IMR-90 (cell line): ENCODE data around the gene HBD. TPM values are rescaled to one million over a fixed set of nuclear protein-coding genes. Genes with fewer than 3 reads are reported as not detected.

Experiments
- ATAC-seq: fragments of 200-7000 bp; cut with Tn5 transposase; 2 replicates; pipeline ENCODE4 v1.9.1; 2020; ENCODE audit warnings: low read depth, mild to moderate bottlenecking, moderate library complexity
- BruUV-seq: library from RNA; stranded (reverse); fragments of 400-500 nt; replicated peaks from 2 replicates; lab custom pipeline; 2021; lab: Mats Ljungman, UMichigan
- CTCF ChIA-PET: fragments of 300-600 bp; formaldehyde crosslinking; extraction: SDS; loops from one replicate; lab custom pipeline; 2021; ENCODE audit warnings: antibody characterized with exemption; lab: Yijun Ruan, JAX
- POLR2A ChIA-PET: fragments of 300-600 bp; sonication (Branson Sonifier 250); formaldehyde crosslinking; loops from one replicate; lab custom pipeline; 2022; ENCODE audit warnings: antibody characterized with exemption; ENCODE audit not compliant: unreplicated experiment; lab: Charles Lee
- DNase-seq: peaks from one replicate; pipeline ENCODE4 v3.0.0; 2013
- H2AFZ ChIP-seq: replicated peaks from 2 replicates; pipeline ENCODE3; 2013; ENCODE audit warnings: low read length, mild to moderate bottlenecking; ENCODE audit not compliant: poor library complexity
- H2AK5ac ChIP-seq: 2 replicates; pipeline ENCODE4 v1.6.1; 2013; ENCODE audit warnings: low read depth, low read length, inconsistent platforms
- H2AK9ac ChIP-seq: replicated peaks from 2 replicates; pipeline ENCODE3; 2013; ENCODE audit warnings: mild to moderate bottlenecking, low read depth, low read length, moderate library complexity; ENCODE audit not compliant: poor library complexity
- H2BK120ac ChIP-seq: 2 replicates; pipeline ENCODE4 v1.6.1; 2013; ENCODE audit warnings: low read depth, low read length, inconsistent platforms
- H2BK15ac ChIP-seq: 3 replicates; pipeline ENCODE4 v1.6.1; 2013; ENCODE audit warnings: low read depth, low read length, inconsistent platforms
- H2BK20ac ChIP-seq: 2 replicates; pipeline ENCODE4 v1.6.1; 2013; ENCODE audit warnings: low read depth, mild to moderate bottlenecking, inconsistent platforms, low read length, moderate library complexity
- H2BK5ac ChIP-seq: 2 replicates; pipeline ENCODE4 v1.6.1; 2013; ENCODE audit warnings: mild to moderate bottlenecking, low read depth, low read length, inconsistent platforms; ENCODE audit not compliant: poor library complexity, severe bottlenecking
- H3K14ac ChIP-seq: replicated peaks from 2 replicates; pipeline ENCODE4 v1.6.1; 2013; ENCODE audit warnings: low read depth, low read length, inconsistent platforms
- H3K18ac ChIP-seq: 2 replicates; pipeline ENCODE4 v1.6.1; 2013; ENCODE audit warnings: low read depth, low read length, control low read depth
- H3K23ac ChIP-seq: 2 replicates; pipeline ENCODE4 v1.6.1; 2013; ENCODE audit warnings: low read depth, low read length, inconsistent platforms
- H3K27ac ChIP-seq: 2 replicates; pipeline ENCODE4 v1.5.1; 2013; ENCODE audit warnings: mild to moderate bottlenecking, control low read depth, low read length; ENCODE audit not compliant: insufficient read depth
- H3K27me3 ChIP-seq: 2 replicates; pipeline ENCODE4 v1.6.1; 2013; ENCODE audit warnings: low read length; ENCODE audit not compliant: control insufficient read depth, insufficient read depth
- H3K36me3 ChIP-seq: 2 replicates; pipeline ENCODE4 v1.6.1; 2013; ENCODE audit warnings: low read length, mixed read lengths; ENCODE audit not compliant: control insufficient read depth, insufficient read depth
- H3K4ac ChIP-seq: 2 replicates; pipeline ENCODE4 v1.6.1; 2013; ENCODE audit warnings: low read depth, low read length, inconsistent platforms
- H3K4me1 ChIP-seq: 2 replicates; pipeline ENCODE4 v1.6.1; 2013; ENCODE audit warnings: low read length, mixed read lengths; ENCODE audit not compliant: control insufficient read depth, insufficient read depth
- H3K4me2 ChIP-seq: 2 replicates; pipeline ENCODE4 v1.6.1; 2013; ENCODE audit warnings: low read depth, mild to moderate bottlenecking, control low read depth, low read length, moderate library complexity
- H3K4me3 ChIP-seq: 2 replicates; pipeline ENCODE4 v1.5.1; 2013; ENCODE audit warnings: low read depth, mild to moderate bottlenecking, control low read depth, low read length, moderate library complexity; ENCODE audit not compliant: insufficient read depth
- H3K56ac ChIP-seq: 2 replicates; pipeline ENCODE4 v1.6.1; 2013; ENCODE audit warnings: low read length, inconsistent platforms; ENCODE audit not compliant: insufficient read depth; ENCODE audit errors: extremely low read depth
- H3K79me1 ChIP-seq, 2 experiments: 2 replicates each; pipeline ENCODE4 v1.6.1; 2013; ENCODE audit warnings: low read length in 2 of 2, inconsistent platforms in 1 of 2, low read depth in 1 of 2
- H3K9ac ChIP-seq: 2 replicates; pipeline ENCODE4 v1.6.1; 2013; ENCODE audit warnings: low read depth, low read length, control low read depth
- H3K9me1 ChIP-seq: 2 replicates; pipeline ENCODE4 v1.6.1; 2013; ENCODE audit warnings: low read length, inconsistent platforms; ENCODE audit not compliant: insufficient read depth
- H3K9me3 ChIP-seq: 2 replicates; pipeline ENCODE4 v1.6.1; 2013; ENCODE audit warnings: low read length; ENCODE audit not compliant: control insufficient read depth, insufficient read depth
- H4K20me1 ChIP-seq: 2 replicates; pipeline ENCODE4 v1.6.1; 2013; ENCODE audit warnings: low read length, inconsistent platforms; ENCODE audit not compliant: insufficient read depth
- H4K5ac ChIP-seq: 2 replicates; pipeline ENCODE4 v1.6.1; 2013; ENCODE audit warnings: mild to moderate bottlenecking, low read depth, low read length, control low read depth
- H4K8ac ChIP-seq, 2 experiments: 2 replicates each; pipeline ENCODE4 v1.6.1; 2013; ENCODE audit warnings: low read depth in 2 of 2, low read length in 2 of 2, control low read depth in 1 of 2, inconsistent platforms in 1 of 2
- H4K91ac ChIP-seq: 2 replicates; pipeline ENCODE4 v1.6.1; 2013; ENCODE audit warnings: low read depth, low read length, inconsistent platforms; ENCODE audit not compliant: insufficient read depth
- BHLHE40 ChIP-seq: fragments of 150-350 bp; IDR thresholded peaks from 2 replicates; pipeline ENCODE4 v1.6.1; 2016; ENCODE audit warnings: mild to moderate bottlenecking, low read depth, low read length
- CHD1 ChIP-seq: IDR thresholded peaks from 2 replicates; pipeline ENCODE4 v1.6.1; 2012; ENCODE audit warnings: low read depth, low read length, improper control_type of control experiment
- CTCF ChIP-seq: conservative IDR thresholded peaks from 2 replicates; pipeline ENCODE4 v1.5.1; 2012; ENCODE audit warnings: mild to moderate bottlenecking, low read depth, low read length, improper control_type of control experiment
- FOS ChIP-seq: fragments of 150-350 bp; IDR thresholded peaks from 2 replicates; pipeline ENCODE4 v1.6.1; 2016; ENCODE audit warnings: low read depth, low read length
- MAFK ChIP-seq: IDR thresholded peaks from 2 replicates; pipeline ENCODE4 v1.6.1; 2012; ENCODE audit warnings: low read depth, low read length, improper control_type of control experiment
- POLR2A ChIP-seq: IDR thresholded peaks from 2 replicates; pipeline ENCODE4 v1.6.1; 2012; ENCODE audit warnings: mild to moderate bottlenecking, low read depth, low read length
- SMC3 ChIP-seq: fragments of 150-350 bp; IDR thresholded peaks from 2 replicates; pipeline ENCODE4 v1.6.1; 2016; ENCODE audit warnings: low read depth, mild to moderate bottlenecking, antibody characterized with exemption, low read length, moderate library complexity
- USF2 ChIP-seq: fragments of 150-350 bp; IDR thresholded peaks from 2 replicates; pipeline ENCODE4 v1.6.1; 2017; ENCODE audit warnings: mild to moderate bottlenecking, antibody characterized with exemption, low read length, low read depth
- WGBS, 2 experiments: methylation state at CpG; one replicate each; pipeline versions ENCODE4 v1.1.5 to v1.1.7; 2013; ENCODE audit warnings: missing lambda C conversion rate in 2 of 2; ENCODE audit not compliant: insufficient read length in 1 of 2; ENCODE audit errors: extremely low coverage in 2 of 2; 5-methylcytosine and 5-hydroxymethylcytosine counted together
- dilution Hi-C: fragments of 300-500 bp; cut with HindIII; formaldehyde crosslinking; loops from one replicate; pipeline ENCODE4 v1.14.3; 2018; ENCODE audit warnings: low sequenced_read_pairs; ENCODE audit not compliant: unreplicated experiment
- in situ Hi-C: fragments of 300-500 bp; cut with MboI; formaldehyde crosslinking; loops from 3 replicates; pipeline ENCODE4 v1.14.3; 2019; ENCODE audit warnings: low sequenced_read_pairs, inconsistent platforms, mixed read lengths
- intact Hi-C: fragments of 100-400 bp; cut with micrococcal nuclease; formaldehyde crosslinking; loops from 2 replicates; pipeline ENCODE4 v1.10.0; 2022
- polyA plus RNA-seq, 3 experiments: library from polyadenylated mRNA; depleted of rRNA; stranded (reverse); fragments of >200 nt; gene quantifications; 2 replicates each; pipeline ENCODE4 v1.2.3, GENCODE V29; 2012; ENCODE audit warnings: low replicate concordance in 1 of 3
- total RNA-seq: library from RNA; depleted of rRNA; stranded (reverse); fragments of >200 nt; gene quantifications from 2 replicates; pipeline ENCODE4 v1.2.3, GENCODE V29; 2012
- TF ChIP-seq, protein P1 (sequence below): fragments of 150-350 bp; IDR thresholded peaks from 2 replicates; pipeline ENCODE4 v1.6.1; 2016; ENCODE audit warnings: low read depth, mild to moderate bottlenecking, low read length, moderate library complexity, borderline replicate concordance

The HBD gene
- total and polyA plus RNA-seq, 2 of the 4 experiments (the other 2 are of a cell fraction) = 6.3 to 12.0 TPM

DNA sequence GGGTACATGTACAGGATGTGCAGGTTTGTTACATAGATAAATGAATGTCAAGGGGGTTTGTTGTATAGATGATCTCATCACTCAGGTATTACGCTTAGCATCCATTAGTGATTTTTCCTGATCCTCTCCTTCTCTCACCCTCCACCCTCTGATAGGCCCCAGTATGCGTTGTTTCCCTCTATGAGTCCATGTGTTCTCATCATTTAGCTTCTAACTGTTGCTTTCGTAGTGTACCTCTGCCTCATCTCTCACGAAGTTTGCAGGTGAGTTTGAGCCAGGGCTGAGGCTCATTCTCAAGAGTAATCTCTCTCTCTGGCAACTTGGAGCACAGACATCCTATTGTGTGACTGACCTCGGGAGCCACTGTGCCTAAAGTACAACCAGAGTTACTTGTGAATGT is 40.1 kb upstream of the HBD start:
- Histone ChIP-seq H3K9me3 (no peaks in the 10 kb centered on the region), H2BK20ac (peak overlapping the region; percentile 95), H2AFZ (peak overlapping the region; percentile 68), H2AK9ac (peak overlapping the region; percentile 4), H3K27ac (no peak overlapping the region), H2AK5ac (peak overlapping the region; percentile 88), H4K5ac (peak overlapping the region; percentile 6; the same call in 1 of the 2 replicates), H3K18ac (peak overlapping the region; percentile 24; the same call in 1 of the 2 replicates), H2BK5ac (no peak overlapping the region), H3K9ac (no peak overlapping the region), H3K36me3 (no peaks in the 10 kb centered on the region), H3K14ac (peak overlapping the region; percentile 93), H3K56ac (peak overlapping the region; percentile 66; the same call in 1 of the 2 replicates), H2BK15ac (peak overlapping the region; percentile 93; the same call in 2 of the 3 replicates), H3K79me1 (no peaks in the 10 kb centered on the region), H4K91ac (peak overlapping the region; percentile 94), H4K8ac (peak overlapping the region; percentile 83; a peak in 3 of 4 replicates), H3K9me1 (peaks cover 3% of the 10 kb centered on the region), H3K4me1 (peaks cover 3% of the 10 kb centered on the region), H3K4me3 (no peak overlapping the region), H2BK120ac (peak overlapping the region; percentile 97), H3K27me3 (no peaks in the 10 kb centered on the region), H3K4ac (peak overlapping the region; percentile 98), H4K20me1 (no peaks in the 10 kb centered on the region), H3K23ac (peak overlapping the region; percentile 81; the same call in 1 of the 2 replicates), H3K4me2 (no peak overlapping the region)
- TF ChIP-seq POLR2A (no peak), BHLHE40 (no peak), USF2 (no peak), FOS (no peak), SMC3 (no peak), MAFK (no peak), CTCF (no peak), CHD1 (no peak)
- TF ChIP-seq, protein P1, sequence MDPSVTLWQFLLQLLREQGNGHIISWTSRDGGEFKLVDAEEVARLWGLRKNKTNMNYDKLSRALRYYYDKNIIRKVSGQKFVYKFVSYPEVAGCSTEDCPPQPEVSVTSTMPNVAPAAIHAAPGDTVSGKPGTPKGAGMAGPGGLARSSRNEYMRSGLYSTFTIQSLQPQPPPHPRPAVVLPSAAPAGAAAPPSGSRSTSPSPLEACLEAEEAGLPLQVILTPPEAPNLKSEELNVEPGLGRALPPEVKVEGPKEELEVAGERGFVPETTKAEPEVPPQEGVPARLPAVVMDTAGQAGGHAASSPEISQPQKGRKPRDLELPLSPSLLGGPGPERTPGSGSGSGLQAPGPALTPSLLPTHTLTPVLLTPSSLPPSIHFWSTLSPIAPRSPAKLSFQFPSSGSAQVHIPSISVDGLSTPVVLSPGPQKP = no peak
- ATAC-seq (no peak), DNase-seq (no peak)
- POLR2A ChIA-PET = no interaction called here
- CTCF ChIA-PET = no interaction called here
- in situ Hi-C loops (no loop called here), intact Hi-C loops (no loop called here), dilution Hi-C loops (no loop called here)
- WGBS, 2 experiments = 100% methylated on average over 3 of the region's 5 CpGs; no CpG with 5 or more reads in 1 of the 2 experiments
- no TSS peak for BruUV-seq
